Measurements from ENCODE around the gene PAFAH1B2. TPM values are rescaled to one million over a fixed set of nuclear protein-coding genes. Genes with fewer than 3 reads are reported as not detected.
A peak's percentile ranks its signal among the peaks of the same experiment; 100 is the strongest.

PAFAH1B2 gene
- total RNA-seq, 1 experiment from 2014 or later, result 91.3 TPM

DNA sequence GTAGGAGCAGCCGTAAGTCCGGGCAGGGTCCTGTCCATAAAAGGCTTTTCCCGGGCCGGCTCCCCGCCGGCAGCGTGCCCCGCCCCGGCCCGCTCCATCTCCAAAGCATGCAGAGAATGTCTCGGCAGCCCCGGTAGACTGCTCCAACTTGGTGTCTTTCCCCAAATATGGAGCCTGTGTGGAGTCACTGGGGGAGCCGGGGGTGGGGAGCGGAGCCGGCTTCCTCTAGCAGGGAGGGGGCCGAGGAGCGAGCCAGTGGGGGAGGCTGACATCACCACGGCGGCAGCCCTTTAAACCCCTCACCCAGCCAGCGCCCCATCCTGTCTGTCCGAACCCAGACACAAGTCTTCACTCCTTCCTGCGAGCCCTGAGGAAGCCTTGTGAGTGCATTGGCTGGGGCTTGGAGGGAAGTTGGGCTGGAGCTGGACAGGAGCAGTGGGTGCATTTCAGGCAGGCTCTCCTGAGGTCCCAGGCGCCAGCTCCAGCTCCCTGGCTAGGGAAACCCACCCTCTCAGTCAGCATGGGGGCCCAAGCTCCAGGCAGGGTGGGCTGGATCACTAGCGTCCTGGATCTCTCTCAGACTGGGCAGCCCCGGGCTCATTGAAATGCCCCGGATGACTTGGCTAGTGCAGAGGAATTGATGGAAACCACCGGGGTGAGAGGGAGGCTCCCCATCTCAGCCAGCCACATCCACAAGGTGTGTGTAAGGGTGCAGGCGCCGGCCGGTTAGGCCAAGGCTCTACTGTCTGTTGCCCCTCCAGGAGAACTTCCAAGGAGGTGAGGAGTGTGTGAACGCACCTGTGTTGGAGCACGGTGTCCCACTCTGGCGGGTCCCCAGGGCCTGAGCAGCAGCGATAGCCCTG lies 55.2 kb downstream of the PAFAH1B2 start, which contains the start of gene TAGLN:
TSS of gene TAGLN (plus strand) at position 318 of the 863 bp plus-strand sequence. CDS start 3,644 bp downstream, outside the sequence.
- no peaks in the 10 kb centered on the region for H3K36me3 ChIP-seq (ENCODE audit: low read depth)
- intact Hi-C loops (cut with micrococcal nuclease; ENCODE audit: unreplicated experiment), result no loop called here
- POLR2A ChIA-PET (ENCODE audit: unreplicated experiment), result no interaction called here
- CTCF ChIA-PET, result no interaction called here
- BruUV-seq (replicated peaks), result TSS peak; percentile 93
- H3F3A ChIP-seq (ENCODE audit: insufficient read depth, low read depth), result no peaks in the 10 kb centered on the region
- H3K27me3 ChIP-seq (ENCODE audit: insufficient read depth, low read depth), result no peaks in the 10 kb centered on the region
- H3K79me2 ChIP-seq (ENCODE audit: low read depth), result no peaks in the 10 kb centered on the region
- H3K9me3 ChIP-seq (ENCODE audit: insufficient read depth, low read depth), result no peaks in the 10 kb centered on the region
- no peaks in the 10 kb centered on the region for H3K4me1 ChIP-seq (replicated peaks; ENCODE audit: insufficient read depth)
- H3K9me2 ChIP-seq (ENCODE audit: insufficient read depth), result no peaks in the 10 kb centered on the region
- TF ChIP-seq EZH2 (IDR thresholded peaks at IDR 0.05; ENCODE audit: low read depth), result no peak
- TF ChIP-seq, protein P1, sequence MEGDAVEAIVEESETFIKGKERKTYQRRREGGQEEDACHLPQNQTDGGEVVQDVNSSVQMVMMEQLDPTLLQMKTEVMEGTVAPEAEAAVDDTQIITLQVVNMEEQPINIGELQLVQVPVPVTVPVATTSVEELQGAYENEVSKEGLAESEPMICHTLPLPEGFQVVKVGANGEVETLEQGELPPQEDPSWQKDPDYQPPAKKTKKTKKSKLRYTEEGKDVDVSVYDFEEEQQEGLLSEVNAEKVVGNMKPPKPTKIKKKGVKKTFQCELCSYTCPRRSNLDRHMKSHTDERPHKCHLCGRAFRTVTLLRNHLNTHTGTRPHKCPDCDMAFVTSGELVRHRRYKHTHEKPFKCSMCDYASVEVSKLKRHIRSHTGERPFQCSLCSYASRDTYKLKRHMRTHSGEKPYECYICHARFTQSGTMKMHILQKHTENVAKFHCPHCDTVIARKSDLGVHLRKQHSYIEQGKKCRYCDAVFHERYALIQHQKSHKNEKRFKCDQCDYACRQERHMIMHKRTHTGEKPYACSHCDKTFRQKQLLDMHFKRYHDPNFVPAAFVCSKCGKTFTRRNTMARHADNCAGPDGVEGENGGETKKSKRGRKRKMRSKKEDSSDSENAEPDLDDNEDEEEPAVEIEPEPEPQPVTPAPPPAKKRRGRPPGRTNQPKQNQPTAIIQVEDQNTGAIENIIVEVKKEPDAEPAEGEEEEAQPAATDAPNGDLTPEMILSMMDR (conservative IDR thresholded peaks at IDR 0.05), result no peak
- H3K4me2 ChIP-seq, result no peak within 1 kb of the TSS
- H3K27ac ChIP-seq, result no peak within 1 kb of the TSS
- H3K4me3 ChIP-seq, result no peak within 1 kb of the TSS
- no peak within 1 kb of the TSS for H2AFZ ChIP-seq
- no peaks in the 10 kb centered on the region; the same call in 1 of the 2 replicates for H4K20me1 ChIP-seq (ENCODE audit: insufficient read depth)
- peak in 1 of 2 experiments; percentile 69 for DNase-seq

DNA sequence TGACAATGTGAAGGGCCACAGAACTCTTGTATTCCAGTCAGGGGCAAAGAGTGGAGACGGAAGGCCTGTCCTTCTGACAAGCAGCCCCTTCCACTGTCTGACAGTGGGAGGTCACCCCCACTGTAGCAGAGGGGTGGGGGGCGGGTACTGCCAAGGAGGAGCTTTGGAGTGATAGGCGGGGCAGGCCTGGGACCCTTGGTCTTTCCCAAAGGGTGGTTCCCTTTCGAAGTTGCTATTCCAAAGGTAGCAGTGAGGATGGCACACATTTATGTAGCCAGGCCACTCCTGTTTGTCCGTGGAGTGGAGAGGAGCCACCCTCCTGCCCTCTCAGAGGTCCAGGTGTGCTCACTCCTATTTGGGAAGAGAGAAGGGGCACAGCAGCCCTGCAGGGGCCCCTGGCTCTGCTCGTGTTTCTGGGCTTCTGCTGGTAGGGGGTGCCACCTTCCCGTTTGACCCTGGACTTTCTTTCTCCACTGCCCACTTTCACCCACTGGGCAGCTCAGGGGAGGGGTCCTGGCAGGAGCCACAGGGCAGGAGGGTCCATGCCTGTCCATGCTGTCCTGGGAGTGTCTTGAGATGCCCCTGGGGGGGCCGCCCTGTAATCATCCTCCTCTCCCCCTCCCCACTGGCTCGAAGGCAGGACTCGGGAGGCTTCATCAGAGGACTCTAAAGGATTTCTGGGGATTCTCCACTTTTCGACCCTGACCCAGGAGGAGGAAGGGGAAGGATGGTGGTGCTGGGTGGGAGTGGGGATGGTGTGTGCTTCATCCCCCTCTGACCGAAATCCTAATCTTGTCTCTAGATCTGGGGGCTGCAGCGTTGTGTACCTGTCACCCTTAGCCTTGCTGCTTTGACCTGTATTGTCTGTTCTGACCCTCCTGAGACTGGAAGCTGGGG lies 56.1 kb downstream of the PAFAH1B2 start:
- ChIA-PET CTCF (no interaction called here), POLR2A (ENCODE audit: unreplicated experiment) (no interaction called here)
- Histone ChIP-seq H3K4me2 (no peak overlapping the region), H3K4me1 (replicated peaks; ENCODE audit: insufficient read depth) (no peaks in the 10 kb centered on the region), H4K20me1 (ENCODE audit: insufficient read depth) (no peaks in the 10 kb centered on the region; the same call in 1 of the 2 replicates), H2AFZ (no peak overlapping the region), H3K79me2 (ENCODE audit: low read depth) (no peaks in the 10 kb centered on the region), H3K27ac (no peak overlapping the region), H3K4me3 (no peak overlapping the region), H3K9me3 (ENCODE audit: insufficient read depth, low read depth) (no peaks in the 10 kb centered on the region), H3F3A (ENCODE audit: insufficient read depth, low read depth) (no peaks in the 10 kb centered on the region), H3K27me3 (ENCODE audit: insufficient read depth, low read depth) (no peaks in the 10 kb centered on the region), H3K9me2 (ENCODE audit: insufficient read depth) (no peaks in the 10 kb centered on the region), H3K36me3 (ENCODE audit: low read depth) (no peaks in the 10 kb centered on the region)
- TF ChIP-seq, protein P1 (conservative IDR thresholded peaks at IDR 0.05), result no peak
- TF ChIP-seq EZH2 (IDR thresholded peaks at IDR 0.05; ENCODE audit: low read depth), result no peak
- intact Hi-C loops (cut with micrococcal nuclease; ENCODE audit: unreplicated experiment), result no loop called here
- no TSS peak for BruUV-seq (replicated peaks)
- no peak for DNase-seq

DNA sequence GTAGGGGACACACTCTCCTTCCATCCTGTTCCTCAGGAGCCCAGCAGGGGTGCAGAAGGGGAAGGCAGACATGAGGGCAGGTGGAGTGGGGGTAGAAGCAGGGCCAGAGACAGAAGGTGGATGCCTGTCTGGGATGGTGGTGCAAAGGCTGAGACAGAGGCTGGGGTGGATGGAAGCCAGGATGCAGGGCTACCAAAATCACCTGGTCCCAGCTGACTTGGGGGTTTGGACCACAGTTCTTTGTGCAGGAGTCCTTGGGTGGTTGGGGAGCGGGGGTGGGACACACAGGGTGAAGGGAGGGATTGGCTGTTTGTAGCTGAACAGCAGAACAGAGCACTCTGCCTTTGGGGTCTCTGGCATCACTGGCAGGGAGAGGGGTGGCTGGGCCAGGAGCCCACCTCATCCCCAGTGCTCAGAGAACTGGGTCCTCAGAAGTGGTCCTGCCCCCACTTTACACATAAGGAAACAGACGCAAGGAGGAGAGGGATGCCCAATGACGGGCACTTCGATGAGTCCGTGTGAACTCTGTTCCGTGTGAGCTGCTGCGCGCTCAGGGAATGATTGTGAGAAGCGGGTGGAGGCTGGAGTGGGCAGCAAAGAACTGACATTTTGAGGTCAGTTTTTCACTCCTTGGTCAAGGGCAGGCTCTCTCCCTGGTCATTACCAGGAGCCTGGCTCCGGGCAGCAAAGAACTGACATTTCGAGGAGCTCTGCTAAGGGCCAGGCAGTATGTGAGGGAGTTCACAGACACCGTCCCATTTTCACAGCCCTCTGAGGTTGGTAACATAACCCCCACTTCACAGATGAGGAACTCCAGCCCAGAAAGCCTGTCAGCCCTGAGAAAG lies 56.9 kb downstream of the PAFAH1B2 start:
- Histone ChIP-seq H3K27ac (no peak overlapping the region), H3F3A (ENCODE audit: insufficient read depth, low read depth) (no peaks in the 10 kb centered on the region), H3K9me3 (ENCODE audit: insufficient read depth, low read depth) (no peaks in the 10 kb centered on the region), H3K4me2 (no peak overlapping the region), H2AFZ (no peak overlapping the region), H3K9me2 (ENCODE audit: insufficient read depth) (no peaks in the 10 kb centered on the region), H3K79me2 (ENCODE audit: low read depth) (no peaks in the 10 kb centered on the region), H3K27me3 (ENCODE audit: insufficient read depth, low read depth) (no peaks in the 10 kb centered on the region), H4K20me1 (ENCODE audit: insufficient read depth) (no peaks in the 10 kb centered on the region; the same call in 1 of the 2 replicates), H3K4me3 (no peak overlapping the region), H3K36me3 (ENCODE audit: low read depth) (no peaks in the 10 kb centered on the region), H3K4me1 (replicated peaks; ENCODE audit: insufficient read depth) (no peaks in the 10 kb centered on the region)
- ChIA-PET POLR2A (ENCODE audit: unreplicated experiment) (no interaction called here), CTCF (no interaction called here)
- TF ChIP-seq EZH2 (IDR thresholded peaks at IDR 0.05; ENCODE audit: low read depth), result no peak
- TF ChIP-seq, protein P1 (conservative IDR thresholded peaks at IDR 0.05), result no peak
- DNase-seq, result no peak
- intact Hi-C loops (cut with micrococcal nuclease; ENCODE audit: unreplicated experiment), result no loop called here
- no TSS peak for BruUV-seq (replicated peaks)
